ACHN (cell line): ENCODE data around the gene STXBP5.

ENCODE experiments used
- DNase-seq: peaks from one replicate; pipeline ENCODE4 v3.0.0-alpha.2; 2015
- in situ Hi-C: cut with HindIII; loops from 2 replicates; pipeline ENCODE4 v1.10.0; 2017; ENCODE audit warnings: low sequenced_read_pairs, low pct_ligation_motif_present, low pct_unique_long_range_greater_than_20kb

STXBP5 gene

DNA sequence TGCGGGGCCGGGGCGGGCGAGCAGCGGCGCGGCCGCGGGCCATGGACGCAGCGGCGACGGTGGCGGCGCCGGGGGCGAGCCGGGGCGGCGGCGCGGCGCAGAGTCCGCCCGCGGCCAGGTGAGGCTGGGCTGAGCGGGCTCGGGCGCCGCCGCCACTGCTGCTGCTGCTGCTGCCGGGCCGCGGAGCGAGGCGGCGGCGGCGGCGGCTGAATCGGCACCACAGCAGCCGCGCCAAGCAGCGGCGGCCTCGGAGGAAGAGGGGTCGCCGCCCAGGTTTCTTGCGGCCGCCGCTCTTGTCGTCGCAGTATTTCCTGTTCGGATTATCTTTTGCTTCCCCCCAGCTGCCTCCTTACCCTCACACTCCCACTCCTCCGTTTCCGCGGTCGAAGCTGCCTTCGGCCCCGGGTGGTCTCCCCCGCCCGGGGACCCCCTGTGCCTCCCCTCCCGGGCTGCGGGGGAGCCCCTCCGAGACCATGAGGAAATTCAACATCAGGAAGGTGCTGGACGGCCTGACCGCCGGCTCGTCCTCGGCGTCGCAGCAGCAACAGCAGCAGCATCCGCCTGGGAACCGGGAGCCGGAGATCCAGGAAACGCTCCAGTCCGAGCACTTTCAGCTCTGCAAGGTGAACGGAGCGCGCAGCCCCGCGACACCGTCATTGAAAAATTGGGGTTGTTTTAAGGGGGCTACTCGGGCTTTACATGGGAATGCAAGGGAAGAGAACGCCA lies at the start of gene STXBP5:
STXBP5 (plus strand) TSS at position 358 of the 726 bp plus-strand sequence; CDS start at position 474, 116 bp downstream.
- in situ Hi-C loops = loop anchor here (25.0 kb wide), 1 partner anchor 292 kb away; no protein-coding TSS in a partner anchor
- DNase-seq = peak; percentile 54

DNA sequence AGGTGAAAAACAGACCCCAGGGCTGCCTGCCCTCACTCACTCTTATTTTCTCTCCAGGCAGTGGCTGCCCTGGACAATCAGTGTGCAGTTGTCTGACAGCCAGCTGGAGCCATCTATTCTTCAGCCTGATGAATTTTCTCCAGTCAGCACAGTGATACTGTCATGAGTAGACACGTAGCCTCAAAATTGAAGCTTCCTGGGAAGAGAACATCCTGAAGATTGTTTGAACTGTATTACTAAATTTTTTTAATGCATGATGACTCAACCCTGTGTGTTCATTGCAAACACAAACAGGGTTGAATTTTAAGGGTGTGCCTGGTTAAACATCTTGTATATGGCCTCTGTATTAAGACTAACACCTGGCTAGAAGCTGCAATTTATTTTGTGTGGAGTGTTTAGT lies 49.8 kb upstream of the STXBP5 start:
- in situ Hi-C loops = no loop called here

DNA sequence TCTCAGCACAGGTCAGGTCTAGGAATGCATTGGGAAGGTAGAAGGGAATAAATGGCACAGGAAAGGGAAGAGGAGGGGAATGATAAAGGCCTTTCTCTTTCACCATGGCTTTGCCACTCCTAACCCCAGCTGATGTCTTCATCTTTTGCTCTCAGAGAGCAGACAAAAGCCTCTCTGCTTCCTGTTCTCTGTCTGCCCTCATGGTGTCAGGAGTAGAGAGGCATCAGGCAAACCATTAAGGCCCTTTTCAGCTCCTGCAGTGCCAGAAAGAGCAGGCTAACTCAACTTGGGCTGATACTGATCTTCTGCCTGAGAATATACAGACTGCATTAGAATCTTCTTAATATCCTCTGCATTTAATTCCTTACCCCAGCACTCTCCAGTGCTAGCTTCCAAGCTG lies 48.0 kb upstream of the STXBP5 start:
- in situ Hi-C loops = no loop called here
- no peak for DNase-seq

More for the DNA sequence above, 49.8 kb upstream of the STXBP5 start:
- no peak for DNase-seq

DNA sequence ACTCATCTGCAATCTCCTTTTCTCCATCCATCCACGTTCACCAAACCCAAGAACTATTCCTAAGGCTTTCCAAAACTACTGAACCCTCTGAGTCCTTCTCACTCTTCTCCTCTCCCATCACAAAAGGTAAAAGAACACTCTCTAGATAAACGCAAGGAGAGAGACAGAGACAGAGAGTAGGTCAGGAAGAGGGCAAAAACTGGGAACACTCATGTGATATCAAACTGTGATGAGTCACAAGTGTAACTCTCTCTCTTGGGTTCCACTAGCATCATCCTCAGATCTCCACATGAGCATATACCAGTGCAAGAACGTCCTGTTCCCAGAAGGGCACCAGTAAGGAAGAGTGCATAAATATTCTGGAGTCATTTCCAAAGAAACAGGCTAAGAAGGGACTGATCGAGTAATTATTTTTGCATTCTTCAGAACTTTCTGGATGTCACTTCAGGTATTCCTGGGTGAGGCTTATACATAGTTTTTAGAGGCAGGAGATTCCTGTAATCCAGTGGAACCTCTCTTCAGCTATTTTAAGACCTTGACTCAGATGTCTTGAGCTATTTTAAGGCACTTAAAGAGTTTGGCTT lies 47.3 kb upstream of the STXBP5 start:
- no peak for DNase-seq
- in situ Hi-C loops = no loop called here

DNA sequence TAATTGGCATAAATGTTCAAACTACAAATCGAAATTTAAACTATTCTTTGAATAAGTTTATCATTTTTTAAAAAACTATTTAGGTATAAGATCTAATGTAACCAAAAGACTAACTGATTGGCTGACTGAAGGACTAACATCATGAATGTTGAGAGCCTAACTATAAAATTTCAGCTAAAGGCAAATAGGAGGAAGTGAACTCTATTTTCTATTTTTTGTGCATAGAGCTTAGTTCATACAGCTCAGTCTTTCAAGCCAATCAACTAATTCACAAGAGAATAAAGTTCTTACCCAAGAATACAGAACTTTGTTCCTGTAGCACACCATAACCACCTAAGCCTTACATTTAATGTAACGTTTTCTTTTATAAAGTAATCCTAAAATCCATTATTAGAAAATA lies 46.3 kb upstream of the STXBP5 start:
- in situ Hi-C loops = no loop called here

DNA sequence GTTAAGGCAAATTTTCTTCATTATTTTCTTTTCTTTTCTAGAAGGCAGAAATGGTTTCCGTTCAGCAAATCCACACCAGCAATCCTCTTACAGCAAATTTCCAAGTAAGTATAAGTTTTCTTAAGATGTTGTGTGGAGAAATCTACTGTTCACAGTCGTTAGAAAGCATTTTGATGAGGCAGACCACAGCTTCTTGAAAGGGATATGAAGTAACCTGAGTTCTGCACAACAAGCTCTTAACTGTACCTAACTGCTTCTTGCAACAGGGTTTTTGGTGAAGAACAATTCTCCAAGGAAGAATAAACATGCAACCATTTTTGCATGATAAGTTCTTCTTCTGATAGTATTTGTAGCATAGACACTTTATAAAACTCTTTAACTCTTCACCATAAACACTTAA lies 45.3 kb upstream of the STXBP5 start:
- DNase-seq = no peak
- in situ Hi-C loops = no loop called here

More for the DNA sequence above, 46.3 kb upstream of the STXBP5 start:
- DNase-seq = no peak

DNA sequence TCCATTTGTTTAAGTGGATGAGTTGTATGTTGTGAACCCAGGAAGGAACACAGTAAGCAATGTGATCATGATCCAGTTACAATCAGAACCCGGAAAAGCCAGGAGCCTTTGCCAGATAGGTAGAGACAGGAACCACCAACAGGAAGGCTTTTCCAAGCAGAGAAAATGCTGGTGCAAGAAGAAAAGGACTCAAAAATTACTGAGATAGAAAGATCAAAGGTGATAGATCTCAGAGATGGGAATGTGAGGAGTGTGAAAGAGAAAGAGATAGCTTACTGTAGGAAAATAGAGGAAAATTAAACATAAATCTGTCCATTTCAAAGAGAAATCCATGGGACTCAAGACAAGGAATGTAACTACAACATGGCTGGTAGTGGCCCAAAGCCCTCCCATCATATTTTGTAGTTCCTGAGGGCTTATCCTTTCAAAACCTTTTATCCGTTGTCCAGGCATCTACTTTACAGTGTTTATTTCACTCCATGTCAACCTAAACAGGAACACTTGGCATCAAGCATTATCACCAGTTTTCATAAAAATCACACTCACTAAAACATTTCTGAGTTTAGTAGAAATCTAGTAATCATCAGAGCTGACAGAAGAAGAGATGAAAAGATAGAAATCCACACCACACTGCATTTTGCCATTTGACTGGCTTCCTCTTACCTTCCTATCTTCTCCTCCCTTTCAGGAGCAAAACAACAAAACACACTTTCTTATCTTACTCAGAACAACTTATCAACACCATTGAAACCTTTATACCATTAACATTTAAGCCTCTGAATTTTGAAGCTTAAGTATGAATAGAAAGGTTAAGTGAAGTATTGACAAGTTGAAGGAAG lies 44.5 kb upstream of the STXBP5 start:
- in situ Hi-C loops = no loop called here
- DNase-seq = no peak

DNA sequence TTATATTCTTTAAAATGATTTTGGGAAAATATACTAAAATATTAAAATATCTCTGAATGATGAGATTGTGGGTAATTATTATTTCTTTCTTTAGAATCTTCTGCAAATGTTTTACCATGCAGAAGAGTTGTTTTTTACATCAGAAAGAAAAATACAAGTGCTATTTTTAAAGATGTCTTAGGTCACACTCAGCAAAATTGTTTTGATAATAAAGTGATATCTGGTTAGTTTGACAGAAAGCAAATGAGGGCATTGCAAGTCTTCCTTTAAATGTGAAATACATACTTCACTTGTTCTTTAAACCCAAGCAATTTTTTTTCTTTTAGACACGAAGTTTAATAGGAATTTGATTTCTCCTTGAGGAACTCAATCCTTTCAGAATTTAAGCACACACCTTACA lies 43.6 kb upstream of the STXBP5 start:
- in situ Hi-C loops = no loop called here
- DNase-seq = no peak

DNA sequence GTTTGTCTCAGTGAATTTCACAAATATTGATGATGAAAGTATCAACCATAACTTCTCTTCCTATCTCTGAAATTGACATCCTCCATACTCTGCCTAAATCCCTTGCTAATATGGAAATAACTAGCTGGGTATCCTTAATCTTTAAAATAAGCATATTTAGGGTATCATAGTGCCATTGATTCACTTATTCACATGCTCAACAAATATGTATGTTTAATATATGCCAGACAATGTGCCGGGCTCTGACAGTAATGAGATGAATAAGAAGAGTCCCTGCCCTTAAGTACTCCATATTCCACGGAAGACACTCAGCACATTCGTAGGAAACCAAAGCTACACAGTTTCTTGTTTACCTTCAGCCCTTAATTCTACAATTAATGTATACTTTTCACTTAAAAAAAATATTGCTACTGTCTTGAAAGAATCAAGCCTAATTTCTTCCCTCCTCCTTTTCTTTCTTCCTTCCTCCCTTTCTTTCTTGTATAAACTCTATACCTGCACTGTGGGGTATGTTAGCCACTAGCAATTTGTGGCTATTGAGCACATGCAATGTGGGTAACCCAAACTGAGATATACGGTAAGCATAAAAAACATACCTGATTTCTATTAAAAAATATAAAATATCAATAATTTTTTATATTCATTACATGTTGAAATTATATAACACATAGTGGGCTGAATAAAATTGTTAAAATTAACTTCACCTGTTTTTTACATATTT lies 42.8 kb upstream of the STXBP5 start:
- in situ Hi-C loops = no loop called here
- no peak for DNase-seq

DNA sequence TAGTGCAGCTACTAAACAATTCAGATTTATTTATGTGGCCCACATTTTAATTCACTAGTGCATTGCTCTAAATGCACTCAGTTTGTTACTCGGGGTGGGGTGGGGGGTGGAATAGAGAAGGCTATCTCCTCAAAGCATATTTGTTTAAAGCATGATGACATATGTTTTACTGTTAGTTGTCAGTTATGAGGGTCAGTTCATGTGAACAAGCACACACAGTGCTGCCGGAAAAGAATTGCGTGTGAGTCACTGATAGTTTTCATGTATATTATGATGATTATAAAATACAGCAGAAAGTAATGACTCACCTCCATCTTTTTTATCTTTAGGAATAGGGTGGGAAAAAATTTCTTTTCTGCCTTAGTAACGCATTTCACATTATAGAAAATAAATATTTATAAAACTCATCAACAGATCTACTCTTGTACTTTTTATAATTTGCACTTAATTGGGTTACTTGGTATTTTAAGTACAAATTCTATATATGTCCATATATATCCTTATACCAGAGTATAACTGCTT lies 42.2 kb upstream of the STXBP5 start:
- no peak for DNase-seq

DNA sequence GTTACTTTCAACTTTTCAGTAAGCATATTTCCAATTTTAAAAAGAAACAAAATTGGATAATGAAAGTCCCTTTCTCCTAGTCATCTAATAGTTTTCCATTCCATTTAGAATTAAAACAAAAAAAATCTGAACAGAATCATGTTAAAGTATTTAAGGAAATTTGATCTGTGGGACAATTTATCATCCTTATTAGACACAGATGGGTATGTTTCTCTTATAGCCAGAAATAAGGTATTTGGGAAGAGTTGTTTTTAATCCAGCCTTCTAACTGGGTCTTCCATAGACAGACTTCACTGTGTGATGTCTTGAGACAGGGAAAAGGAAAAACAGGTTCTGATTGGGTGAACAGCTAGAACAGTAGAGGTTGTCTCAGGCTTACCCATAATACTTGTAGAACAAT lies 39.5 kb upstream of the STXBP5 start:
- DNase-seq = no peak
- in situ Hi-C loops = no loop called here

More for the DNA sequence above, 42.2 kb upstream of the STXBP5 start:
- in situ Hi-C loops = no loop called here

DNA sequence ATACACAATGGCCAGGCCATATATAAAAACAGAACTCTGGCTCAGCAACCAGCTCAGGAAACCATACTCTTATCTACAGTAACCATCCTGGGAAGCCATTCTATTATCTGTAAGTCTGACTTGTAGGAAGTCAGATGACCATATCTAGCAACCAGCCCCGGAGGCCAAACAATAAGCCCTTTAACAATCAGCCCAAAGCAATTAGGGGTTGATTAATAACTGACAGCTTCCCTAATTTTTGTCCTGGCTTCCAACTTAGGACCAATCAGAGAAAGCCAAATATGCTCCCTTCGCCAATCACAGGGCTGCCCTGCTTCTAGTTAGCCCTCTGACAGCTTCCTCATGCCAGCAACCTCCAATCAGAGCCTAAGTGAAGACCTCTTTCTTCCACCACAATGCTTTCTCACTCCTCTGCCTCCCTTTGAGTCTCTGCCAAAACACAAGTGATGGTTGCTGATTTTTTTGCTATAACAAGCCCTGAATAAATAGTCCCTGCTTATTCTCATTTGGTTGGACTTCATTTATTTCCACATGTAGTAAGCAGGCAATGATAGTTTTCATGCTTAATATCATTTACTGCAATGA lies 37.8 kb upstream of the STXBP5 start:
- DNase-seq = no peak
- in situ Hi-C loops = no loop called here

DNA sequence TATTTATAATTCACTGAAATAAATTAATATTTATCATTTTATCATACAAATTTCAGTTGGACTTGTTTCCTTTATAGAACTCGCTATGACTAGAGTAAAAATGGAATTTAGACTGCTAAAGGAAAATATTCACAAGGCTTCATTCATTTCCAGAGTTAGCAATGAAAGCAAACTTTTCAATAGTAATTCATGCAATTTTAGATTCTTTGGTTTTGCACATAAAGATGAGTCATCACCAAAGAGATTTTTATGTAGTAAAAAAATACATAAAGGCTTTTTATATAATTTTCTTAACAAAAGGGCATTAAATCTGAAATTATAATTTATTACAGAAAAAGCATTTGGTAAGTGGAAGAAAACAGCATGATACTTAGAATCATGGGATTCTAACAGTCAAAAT lies 37.2 kb upstream of the STXBP5 start:
- in situ Hi-C loops = no loop called here
- DNase-seq = no peak

DNA sequence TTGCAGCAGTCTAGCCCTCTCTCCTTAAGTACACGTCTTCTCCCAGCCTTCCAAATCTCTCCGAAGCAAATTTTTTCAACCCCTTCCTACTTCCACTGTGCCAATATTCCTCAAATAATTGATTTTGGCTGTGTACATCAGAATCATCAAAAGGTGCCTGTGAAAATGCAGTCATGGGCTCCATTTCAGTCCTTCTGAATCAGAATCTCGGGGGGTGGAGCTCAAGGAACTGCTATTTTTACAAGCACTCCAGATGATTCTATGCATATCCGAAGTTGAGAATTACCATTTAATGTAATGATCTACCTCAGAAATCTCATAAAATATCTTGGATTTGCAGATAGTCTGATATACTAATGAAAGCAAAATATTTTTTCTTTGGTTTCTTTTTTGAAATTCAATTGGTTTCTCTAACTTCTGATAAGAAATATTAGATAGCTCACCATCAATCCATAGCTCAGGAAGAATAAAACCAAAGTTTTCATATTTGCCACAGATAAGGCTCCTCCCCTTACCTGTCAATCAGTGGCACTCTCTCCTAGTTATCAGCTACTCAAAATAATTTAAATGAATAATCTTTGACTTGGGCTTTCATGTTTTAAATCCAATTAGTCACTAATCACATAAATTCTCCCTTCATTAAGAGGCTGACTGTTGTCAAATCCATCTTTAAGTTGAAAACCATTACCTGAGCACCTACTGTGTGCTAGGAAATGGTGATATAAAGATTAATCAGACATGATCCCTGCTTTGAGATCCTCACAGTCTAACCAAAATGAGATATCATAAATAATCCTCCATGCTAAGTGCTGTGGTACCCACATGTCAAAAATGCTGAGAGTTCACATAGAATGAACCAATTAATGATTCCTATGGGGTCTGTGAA lies 36.4 kb upstream of the STXBP5 start:
- in situ Hi-C loops = no loop called here
- DNase-seq = no peak

DNA sequence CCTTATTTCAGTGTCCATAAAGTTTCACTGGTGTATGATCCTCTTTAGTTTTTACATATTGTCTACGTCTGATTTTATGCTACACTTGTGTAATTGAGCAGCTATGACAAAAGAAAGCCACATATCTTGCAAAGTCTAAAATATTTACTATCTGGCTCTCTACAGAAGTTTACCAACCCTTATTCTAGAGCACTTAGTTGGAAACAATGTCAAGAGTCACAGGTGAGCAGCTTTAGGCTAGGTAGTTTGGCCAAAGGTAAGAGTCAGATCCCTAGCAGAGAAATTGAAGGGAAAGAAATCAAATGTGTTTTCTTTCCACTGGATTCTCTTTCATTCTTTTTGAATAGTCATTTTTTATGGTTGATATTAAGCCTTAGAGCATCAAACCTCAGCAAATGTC lies 34.7 kb upstream of the STXBP5 start:
- no peak for DNase-seq
- in situ Hi-C loops = no loop called here

DNA sequence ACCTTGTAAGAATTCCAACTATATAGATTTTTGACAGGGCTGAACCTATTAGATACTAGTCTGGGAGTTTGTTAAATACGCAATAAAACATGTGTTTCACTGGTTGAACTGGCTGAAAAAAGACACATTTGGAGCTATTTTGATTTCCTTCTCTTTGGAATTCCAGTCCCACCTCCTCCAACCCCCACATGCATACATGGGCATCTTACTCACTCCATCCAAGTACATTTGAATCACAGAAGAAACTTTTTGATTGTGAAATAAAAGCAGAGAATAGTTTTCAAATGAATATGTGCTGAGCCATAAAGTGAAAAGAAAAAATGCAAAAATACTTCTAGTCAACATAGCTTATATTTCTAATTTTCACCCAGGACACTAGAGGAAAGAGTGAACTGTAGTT lies 33.9 kb upstream of the STXBP5 start:
- in situ Hi-C loops = no loop called here
- DNase-seq = no peak

DNA sequence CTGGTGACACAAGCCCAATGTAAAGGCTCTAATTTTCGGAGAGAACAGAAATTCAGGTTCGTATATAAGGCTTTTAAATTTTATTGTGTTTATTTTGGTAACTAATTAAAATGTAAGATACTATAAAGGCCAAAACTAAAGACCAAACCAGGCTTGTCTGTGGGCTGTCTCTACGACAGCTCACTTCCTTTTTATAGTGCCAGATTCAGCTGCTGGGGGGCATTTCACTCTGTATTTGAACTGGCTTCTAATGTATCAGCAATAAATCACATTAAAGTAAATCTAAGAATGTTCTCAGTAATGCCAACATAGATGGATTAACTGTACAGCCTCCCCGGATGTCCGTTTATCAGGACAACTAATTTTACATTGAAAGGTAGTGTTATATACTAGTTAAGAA lies 31.1 kb upstream of the STXBP5 start:
- no peak for DNase-seq
- in situ Hi-C loops = no loop called here
